Breast epithelium (tissue), 4 donors: ENCODE measurements around the gene PTPRS. TPM values are rescaled to one million over a fixed set of nuclear protein-coding genes. Genes with fewer than 3 reads are reported as not detected.

Experiments used
- DNase-seq, 2 donors: peaks; one replicate each; pipeline ENCODE4 v3.0.0-alpha.2; 2019; ENCODE audit warnings: low spot score in 2 of 2
- H3K27ac ChIP-seq, 2 donors: fragments of 200-600 bp; sonication (generic) in 1 of 2; one replicate each; pipeline ENCODE4 v1.5.1; 2016 to 2019; ENCODE audit warnings: mild to moderate bottlenecking in 1 of 2
- H3K27me3 ChIP-seq, 2 donors: fragments of 200-600 bp; sonication (generic) in 1 of 2; one replicate each; pipeline versions ENCODE4 v1.5.1 to v1.6.0; 2017 to 2019; ENCODE audit warnings: control low read depth in 1 of 2, mild to moderate bottlenecking in 1 of 2
- H3K36me3 ChIP-seq: fragments of 200-600 bp; one replicate; pipeline ENCODE4 v1.5.1; 2019
- H3K4me1 ChIP-seq, 2 donors: fragments of 200-600 bp; sonication (generic); one replicate each; pipeline ENCODE4 v1.5.1; 2016 to 2019; ENCODE audit warnings: control low read depth in 1 of 2
- H3K4me3 ChIP-seq, 3 donors: fragments of 200-600 bp; sonication (generic); 1 replicate in 2 of 3; 2 replicates in 1 of 3; pipeline ENCODE4 v1.5.1; 2016 to 2019; ENCODE audit warnings: mild to moderate bottlenecking in 3 of 3, moderate library complexity in 2 of 3
- H3K9me3 ChIP-seq, 2 donors: fragments of 200-600 bp; sonication (generic) in 1 of 2; one replicate each; pipeline ENCODE4 v1.5.1; 2016 to 2019; ENCODE audit warnings: control low read depth in 1 of 2
- CTCF ChIP-seq, 3 donors: fragments of 450-650 bp; IDR thresholded peaks; one replicate each; pipeline ENCODE4 v1.5.1; 2016 to 2017; ENCODE audit warnings: antibody characterized with exemption in 3 of 3, mild to moderate bottlenecking in 3 of 3, moderate library complexity in 3 of 3
- POLR2A ChIP-seq: fragments of 450-650 bp; IDR thresholded peaks from one replicate; pipeline ENCODE4 v1.6.1; 2016; ENCODE audit warnings: antibody characterized with exemption, mild to moderate bottlenecking, moderate library complexity
- POLR2AphosphoS5 ChIP-seq, 3 donors: sonication (generic); formaldehyde crosslinking; IDR thresholded peaks; one replicate each; pipeline ENCODE4 v1.6.1; 2017; ENCODE audit warnings: antibody characterized with exemption in 3 of 3
- intact Hi-C: fragments of 100-400 bp; cut with DNase I; formaldehyde crosslinking; loops from one replicate; pipeline ENCODE4 v1.15.1; 2023; ENCODE audit warnings: low total_unique reads
- total RNA-seq, 3 donors: library from RNA; depleted of rRNA; stranded (reverse); fragments of >200 nt; gene quantifications; one replicate each; pipeline ENCODE4 v1.1.0, GENCODE V29; 2016

Gene PTPRS
- total RNA-seq, 3 donors from 2014 or later, result 111 to 603 (median 114) TPM

DNA sequence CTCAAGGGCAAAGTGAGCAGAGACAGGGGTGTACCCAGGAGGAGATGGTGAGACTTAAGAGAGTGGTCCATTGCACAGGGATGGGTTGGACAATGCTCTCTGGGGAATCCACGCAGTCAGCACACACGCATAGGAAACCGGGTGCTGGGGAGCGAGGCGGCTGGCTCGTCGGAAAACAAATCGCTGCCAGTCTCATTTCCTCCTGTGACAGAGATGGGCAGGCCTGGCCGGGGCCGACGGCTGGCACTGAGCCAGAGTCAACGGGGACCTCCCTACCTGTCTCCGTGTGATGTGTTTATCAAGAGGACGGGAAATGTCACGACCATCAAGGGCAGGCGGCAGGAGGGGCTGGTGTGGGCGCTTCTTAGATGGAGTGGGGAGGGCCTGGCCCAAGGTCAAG lies 27.3 kb downstream of the PTPRS start:
- H3K36me3 ChIP-seq, result no peaks in the 10 kb centered on the region
- H3K9me3 ChIP-seq, result no peaks in the 10 kb centered on the region
- no peaks in the 10 kb centered on the region for H3K4me1 ChIP-seq
- H3K27ac ChIP-seq, result no peak overlapping the region
- intact Hi-C loops, result no loop called here
- no peak for TF ChIP-seq POLR2AphosphoS5 (IDR thresholded peaks at IDR 0.05)
- TF ChIP-seq POLR2A, result no peak
- TF ChIP-seq CTCF (IDR thresholded peaks at IDR 0.05), result no peak
- H3K27me3 ChIP-seq, result no peaks in the 10 kb centered on the region
- no peak for DNase-seq
- no peak overlapping the region for H3K4me3 ChIP-seq

- H3K4me1 ChIP-seq, result no peaks in the 10 kb centered on the region
- H3K27ac ChIP-seq, result no peak overlapping the region
- no peak for DNase-seq
- TF ChIP-seq POLR2A (no peak), POLR2AphosphoS5 (IDR thresholded peaks at IDR 0.05) (no peak), CTCF (IDR thresholded peaks at IDR 0.05) (no peak)
- no peaks in the 10 kb centered on the region for H3K27me3 ChIP-seq
- H3K4me3 ChIP-seq, result no peak overlapping the region
- intact Hi-C loops, result no loop called here
- no peaks in the 10 kb centered on the region for H3K9me3 ChIP-seq
- H3K36me3 ChIP-seq, result no peaks in the 10 kb centered on the region
These were observed 28.6 kb downstream of the PTPRS start for GRCh38 chr19:5312058-5312457.

- H3K27me3 ChIP-seq, result no peaks in the 10 kb centered on the region
- intact Hi-C loops, result no loop called here
- peak in 1 of 2 donors; percentile 33 for DNase-seq
- H3K4me1 ChIP-seq, result no peaks in the 10 kb centered on the region
- no peaks in the 10 kb centered on the region for H3K36me3 ChIP-seq
- peak overlapping the region; percentile 86 to 90 for H3K27ac ChIP-seq
- H3K4me3 ChIP-seq, result no peak overlapping the region
- TF ChIP-seq CTCF (IDR thresholded peaks at IDR 0.05), result no peak
- H3K9me3 ChIP-seq, result no peaks in the 10 kb centered on the region
These were observed 31.0 kb downstream of the PTPRS start for GRCh38 chr19:5309438-5310204.

- peak overlapping the region in 2 of 3 donors; percentile 43 to 64 for H3K4me3 ChIP-seq
- H3K36me3 ChIP-seq, result no peaks in the 10 kb centered on the region
- no peaks in the 10 kb centered on the region for H3K9me3 ChIP-seq
- TF ChIP-seq POLR2AphosphoS5 (IDR thresholded peaks at IDR 0.05), result peak; percentile 88 to 98 (median 93)
- TF ChIP-seq POLR2A, result peak; percentile 68
- no peak for TF ChIP-seq CTCF (IDR thresholded peaks at IDR 0.05)
- H3K27ac ChIP-seq, result peak overlapping the region; percentile 86 to 90
- peak; percentile 86 to 88 for DNase-seq
- H3K4me1 ChIP-seq, result no peaks in the 10 kb centered on the region
- intact Hi-C loops, result no loop called here
- H3K27me3 ChIP-seq, result no peaks in the 10 kb centered on the region
These were observed 31.9 kb downstream of the PTPRS start for GRCh38 chr19:5308451-5309437.

- Histone ChIP-seq H3K36me3 (no peaks in the 10 kb centered on the region), H3K4me3 (no peak overlapping the region), H3K4me1 (no peaks in the 10 kb centered on the region), H3K9me3 (no peaks in the 10 kb centered on the region), H3K27ac (peak overlapping the region in 1 of 2 donors; percentile 86), H3K27me3 (no peaks in the 10 kb centered on the region)
- intact Hi-C loops, result no loop called here
- TF ChIP-seq POLR2A (no peak), POLR2AphosphoS5 (IDR thresholded peaks at IDR 0.05) (no peak), CTCF (IDR thresholded peaks at IDR 0.05) (no peak)
- DNase-seq, result no peak
These were observed 33.0 kb downstream of the PTPRS start for GRCh38 chr19:5307655-5308054.
